PC-9 (cell line): Measurements from ENCODE around the gene C16orf95.

Experiments
- CTCF ChIP-seq: fragments of 200-600 bp; sonication (generic); conservative IDR thresholded peaks from 2 replicates; pipeline ENCODE4 v1.6.1; 2017; ENCODE audit warnings: mixed run types, antibody characterized with exemption, mild to moderate bottlenecking, moderate library complexity
- EZH2 ChIP-seq: fragments of 200-600 bp; sonication (generic); IDR thresholded peaks from 2 replicates; pipeline ENCODE4 v1.8.0; 2017; ENCODE audit warnings: antibody characterized with exemption, low read depth

- TF ChIP-seq CTCF, result no peak
- no peak for TF ChIP-seq EZH2
Observed at GRCh38 chr16:87325423-87325858, 8.2 kb upstream of the C16orf95 start.
